Measurements from ENCODE around the gene SYS1. TPM values are rescaled to one million over a fixed set of nuclear protein-coding genes. Genes with fewer than 3 reads are reported as not detected.
"Not testable (repeated sequence)": the region's sequence is repeated elsewhere in the genome, so short reads cannot be mapped to it uniquely, and the experiment has no call there.

Gene SYS1
- polyA plus RNA-seq, 1 donor from 2014 or later = 24.4 TPM

DNA sequence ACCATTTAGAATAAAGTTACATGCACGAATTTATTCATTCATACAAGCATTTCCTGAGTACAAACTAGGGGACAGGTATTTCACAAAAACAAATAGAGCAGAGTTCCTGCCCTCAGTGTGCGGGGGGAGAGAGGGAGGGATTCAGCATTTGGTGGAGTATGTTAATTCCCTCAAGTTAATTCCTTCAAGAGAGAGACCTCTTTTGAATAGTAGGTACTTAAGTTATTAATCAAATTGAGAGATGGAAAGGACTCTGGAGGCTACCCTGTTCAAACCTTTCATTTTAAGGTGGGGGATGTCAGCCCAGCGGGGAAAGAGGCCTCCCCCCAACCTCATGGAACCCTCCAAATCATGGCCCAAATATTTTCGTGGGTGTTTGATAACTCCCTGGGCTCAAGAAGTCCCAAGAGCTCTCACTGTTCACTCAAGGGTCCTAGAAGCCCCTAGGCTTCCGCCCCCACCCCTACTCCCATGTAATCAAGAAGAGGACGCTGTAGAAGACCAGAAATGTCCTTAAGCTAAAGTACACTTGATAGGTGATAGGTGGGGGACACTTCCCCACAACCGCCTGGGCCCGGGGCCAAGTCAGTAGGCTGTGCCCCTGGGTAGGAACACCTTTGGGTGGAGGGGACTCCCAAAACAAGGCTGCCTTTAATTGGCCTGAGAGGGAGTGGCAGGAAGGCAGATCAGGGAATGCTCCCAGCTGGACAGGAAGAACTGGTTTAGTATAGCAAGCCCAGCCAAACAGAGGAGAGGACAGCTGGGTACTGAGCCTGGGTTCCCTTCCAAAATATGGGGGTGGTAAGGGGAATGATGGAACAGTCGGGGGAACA lies 17.6 kb upstream of the SYS1 start:
- Mint-ChIP-seq H3K36me3 (no peaks in the 10 kb centered on the region), H3K4me1 (peaks cover 0 to 5% (median 5%) of the 10 kb centered on the region in 3 donors), H3K27ac (no peak overlapping the region), H3K27me3 (peaks cover 18% of the 10 kb centered on the region), H3K9me3 (no peaks in the 10 kb centered on the region), H3K4me3 (peak overlapping the region in 1 of 4 donors; percentile 1)

DNA sequence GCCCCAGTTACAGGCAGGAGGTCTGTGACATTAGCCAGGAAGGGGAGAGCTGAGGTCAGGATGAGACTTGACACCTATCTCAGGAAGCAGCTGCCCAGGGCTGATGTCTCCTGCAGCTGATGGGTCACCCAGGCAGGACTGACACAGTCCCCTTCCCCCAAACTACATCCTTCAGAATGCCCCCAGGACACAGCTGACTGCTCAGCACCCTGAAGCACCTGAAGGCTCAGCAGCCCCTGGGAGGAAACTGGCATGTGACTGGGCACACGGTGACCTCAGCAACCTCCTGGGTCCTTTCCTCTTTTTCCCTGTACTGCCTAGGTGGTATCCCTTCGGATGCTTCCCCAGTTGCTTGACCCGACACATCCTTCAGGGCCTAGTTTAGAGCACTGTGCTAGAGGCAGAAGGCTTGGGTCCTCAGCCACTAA lies 16.7 kb upstream of the SYS1 start:
- Mint-ChIP-seq H3K9me3 (no peaks in the 10 kb centered on the region), H3K27ac (no peak overlapping the region), H3K36me3 (no peaks in the 10 kb centered on the region), H3K27me3 (peaks cover 16% of the 10 kb centered on the region), H3K4me3 (peak overlapping the region in 1 of 4 donors; percentile 71), H3K4me1 (peaks cover 0 to 5% (median 5%) of the 10 kb centered on the region in 3 donors)

DNA sequence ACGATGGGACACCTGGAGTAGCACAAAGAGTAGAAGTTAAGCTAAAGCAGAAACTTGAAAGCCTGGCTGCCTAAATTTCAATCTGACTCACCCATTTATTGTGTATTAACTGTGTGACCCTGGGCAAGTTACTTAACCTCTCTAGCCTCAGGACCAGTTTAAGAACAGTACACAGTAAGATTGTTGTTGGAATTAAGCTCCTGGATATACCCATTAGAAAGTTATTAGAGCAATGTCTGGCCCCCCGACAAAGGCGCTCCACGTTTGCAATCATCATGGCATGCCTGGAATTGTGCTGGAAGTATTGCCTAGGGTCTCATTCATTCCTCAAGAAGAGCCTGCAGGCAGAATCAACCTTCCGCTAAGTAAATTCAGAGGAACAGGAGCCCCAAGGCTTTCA lies 16.1 kb upstream of the SYS1 start:
- H3K27ac Mint-ChIP-seq = no peak overlapping the region
- no peaks in the 10 kb centered on the region for H3K9me3 Mint-ChIP-seq
- peaks cover 16% of the 10 kb centered on the region for H3K27me3 Mint-ChIP-seq
- peaks cover 0 to 5% (median 5%) of the 10 kb centered on the region in 3 donors for H3K4me1 Mint-ChIP-seq
- no peaks in the 10 kb centered on the region for H3K36me3 Mint-ChIP-seq
- no peak overlapping the region for H3K4me3 Mint-ChIP-seq

DNA sequence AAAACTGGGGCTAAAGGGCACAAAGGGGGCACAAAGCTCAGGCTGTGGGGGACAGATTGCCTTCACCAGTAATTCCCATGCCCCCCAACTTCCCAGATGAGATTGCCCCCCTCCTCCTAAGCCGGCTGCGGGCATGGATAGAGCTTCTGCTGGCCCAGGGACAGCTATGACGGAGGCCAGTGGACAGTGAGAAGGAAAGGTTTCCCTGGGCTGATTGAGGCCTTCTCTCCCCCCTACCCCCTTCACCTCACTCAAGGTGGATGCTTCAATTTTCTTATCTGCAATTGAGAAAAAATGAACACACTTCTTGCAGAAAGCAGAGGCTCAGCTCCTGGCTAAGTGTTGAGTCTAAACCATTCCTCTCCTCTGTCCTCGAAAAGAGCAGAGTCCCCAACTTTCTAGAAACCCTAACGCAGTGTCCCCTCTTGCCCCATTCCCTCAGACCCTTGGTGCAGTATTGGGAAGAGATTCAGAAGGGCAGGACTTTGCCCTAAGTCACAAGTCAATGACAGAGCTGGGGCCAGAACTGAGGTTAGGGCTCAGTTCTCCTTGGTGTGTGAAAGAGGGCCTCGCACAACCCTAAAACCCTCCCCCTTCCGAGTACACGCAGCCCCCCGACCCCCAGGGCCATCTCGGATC lies 15.5 kb upstream of the SYS1 start:
- Mint-ChIP-seq H3K4me3 (peak overlapping the region in 3 of 4 donors; percentile 59 to 82 (median 61)), H3K36me3 (no peaks in the 10 kb centered on the region), H3K27me3 (peaks cover 16% of the 10 kb centered on the region), H3K4me1 (peaks cover 0 to 5% (median 5%) of the 10 kb centered on the region in 3 donors), H3K27ac (no peak overlapping the region), H3K9me3 (no peaks in the 10 kb centered on the region)

DNA sequence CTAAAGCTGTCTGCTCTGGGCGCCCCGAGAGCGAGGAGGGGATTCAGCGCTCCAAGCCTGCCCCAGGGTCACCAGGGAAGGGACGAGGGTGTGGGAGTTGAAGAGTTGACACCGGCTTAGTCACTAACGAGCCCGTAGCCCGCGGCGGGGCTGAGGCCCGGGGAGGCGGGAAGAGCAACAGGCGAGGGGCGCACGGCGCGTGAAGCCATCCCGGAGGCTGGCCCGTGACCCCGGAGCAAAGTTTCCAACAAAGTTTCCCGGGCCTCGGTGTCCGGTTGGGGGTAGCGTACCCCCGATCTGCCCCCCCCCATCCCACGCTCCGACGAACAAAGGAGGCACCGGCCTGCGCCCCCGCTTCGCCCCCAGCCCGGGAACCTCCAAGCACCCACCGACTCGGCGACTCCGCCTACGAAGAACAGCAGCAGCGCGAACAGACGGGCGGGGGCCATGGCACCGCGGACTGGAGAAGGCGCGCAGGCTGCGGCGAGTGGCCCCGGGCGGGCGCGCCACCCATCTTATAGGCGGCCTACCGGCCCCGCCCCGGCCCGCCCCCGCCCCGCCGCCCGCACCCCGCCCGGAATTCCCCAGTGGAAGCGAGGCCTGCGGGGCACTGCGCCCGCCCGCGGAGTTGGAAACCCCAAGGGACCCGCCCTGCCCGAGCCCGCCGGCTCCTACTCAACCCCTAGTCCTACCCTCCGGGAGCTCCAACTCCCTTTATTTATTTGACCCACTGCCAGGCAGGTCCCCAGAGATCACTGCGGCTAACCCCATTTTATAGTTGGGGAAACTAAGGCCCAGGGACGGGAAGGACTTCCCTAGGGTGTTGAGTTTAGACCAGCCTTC lies 14.8 kb upstream of the SYS1 start, which contains the start of gene SDC4:
Gene SDC4 (minus strand): TSS at position 489 of the 843 bp plus-strand sequence. CDS start 40 bp downstream, at position 449.
- Mint-ChIP-seq H3K9me3 (no peaks in the 10 kb centered on the region), H3K27ac (no peak within 1 kb of the TSS), H3K27me3 (peaks cover 16% of the 10 kb centered on the region), H3K36me3 (no peaks in the 10 kb centered on the region), H3K4me3 (peak within 1 kb of the TSS in 3 of 4 donors; percentile 71 to 82 (median 75)), H3K4me1 (peaks cover 0 to 5% (median 5%) of the 10 kb centered on the region in 3 donors)

DNA sequence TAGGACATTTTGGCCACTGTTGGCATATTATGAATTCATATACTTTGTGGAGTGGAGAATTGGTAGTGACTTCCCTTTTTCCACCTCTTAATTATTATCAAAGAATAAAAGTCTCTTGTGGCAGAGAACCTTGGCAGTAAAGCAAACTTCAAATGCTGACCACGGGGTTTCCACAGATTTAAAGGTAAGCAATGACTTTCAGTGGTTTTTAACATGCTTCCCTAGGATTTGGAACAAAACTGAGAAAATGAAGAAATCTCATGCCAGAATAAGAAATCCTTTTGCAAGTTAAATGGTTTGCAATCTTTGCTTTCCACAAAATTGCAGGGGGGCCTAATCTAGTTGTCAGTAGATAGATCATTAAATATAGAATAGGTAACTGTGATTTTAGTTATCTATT lies 12.7 kb upstream of the SYS1 start:
- no peaks in the 10 kb centered on the region for H3K36me3 Mint-ChIP-seq
- peaks cover 0 to 5% (median under 1%) of the 10 kb centered on the region in 3 donors for H3K4me1 Mint-ChIP-seq
- H3K27me3 Mint-ChIP-seq = peaks cover 14% of the 10 kb centered on the region
- no peaks in the 10 kb centered on the region for H3K9me3 Mint-ChIP-seq
- H3K4me3 Mint-ChIP-seq = peak overlapping the region in 1 of 4 donors; percentile 17
- no peak overlapping the region for H3K27ac Mint-ChIP-seq

DNA sequence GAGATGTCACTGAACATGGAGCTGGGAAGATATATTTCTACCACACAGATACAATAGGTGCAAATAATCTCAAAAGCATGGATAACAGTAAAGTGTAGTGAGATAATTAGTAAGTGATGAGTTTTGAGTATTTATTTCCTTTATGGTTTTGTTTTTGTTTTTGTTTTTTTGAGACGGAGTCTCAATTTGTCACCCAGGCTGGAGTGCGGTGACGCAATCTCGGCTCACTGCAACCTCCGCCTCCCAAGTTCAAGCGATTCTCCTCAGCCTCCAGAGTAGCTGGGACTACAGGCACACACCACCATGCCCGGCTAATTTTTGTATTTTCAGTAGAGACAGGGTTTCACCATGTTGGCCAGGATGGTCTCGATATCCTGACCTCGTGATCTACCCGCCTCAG lies 12.2 kb upstream of the SYS1 start:
- H3K36me3 Mint-ChIP-seq, H3K27ac Mint-ChIP-seq: not testable (repeated sequence)

DNA sequence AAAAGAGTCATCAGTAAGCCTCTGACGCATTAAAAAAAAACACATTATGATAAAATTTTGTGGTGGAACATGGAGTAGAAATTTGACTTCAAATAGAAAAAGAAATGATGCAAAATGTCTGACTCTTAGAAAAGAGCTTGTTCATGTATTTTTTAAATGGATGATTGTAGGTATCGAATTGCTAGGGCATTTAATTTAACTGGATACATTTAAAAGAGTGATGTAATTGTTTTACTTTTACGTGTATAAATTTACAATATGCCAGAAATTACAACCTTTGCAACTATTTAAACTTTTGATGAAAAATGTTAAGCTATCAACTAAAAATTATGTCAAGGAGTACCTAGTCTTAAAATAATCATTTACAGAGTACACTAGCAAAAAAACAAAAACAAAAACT lies 10.2 kb upstream of the SYS1 start:
- Mint-ChIP-seq H3K4me3 (no peak overlapping the region), H3K27ac (no peak overlapping the region), H3K36me3 (no peaks in the 10 kb centered on the region), H3K4me1 (no peaks in the 10 kb centered on the region), H3K9me3 (no peaks in the 10 kb centered on the region), H3K27me3 (peaks cover 2% of the 10 kb centered on the region)

More for the DNA sequence above, 12.2 kb upstream of the SYS1 start:
- peaks cover 14% of the 10 kb centered on the region for H3K27me3 Mint-ChIP-seq
- not testable (repeated sequence) for H3K4me1 Mint-ChIP-seq, H3K9me3 Mint-ChIP-seq, H3K4me3 Mint-ChIP-seq

DNA sequence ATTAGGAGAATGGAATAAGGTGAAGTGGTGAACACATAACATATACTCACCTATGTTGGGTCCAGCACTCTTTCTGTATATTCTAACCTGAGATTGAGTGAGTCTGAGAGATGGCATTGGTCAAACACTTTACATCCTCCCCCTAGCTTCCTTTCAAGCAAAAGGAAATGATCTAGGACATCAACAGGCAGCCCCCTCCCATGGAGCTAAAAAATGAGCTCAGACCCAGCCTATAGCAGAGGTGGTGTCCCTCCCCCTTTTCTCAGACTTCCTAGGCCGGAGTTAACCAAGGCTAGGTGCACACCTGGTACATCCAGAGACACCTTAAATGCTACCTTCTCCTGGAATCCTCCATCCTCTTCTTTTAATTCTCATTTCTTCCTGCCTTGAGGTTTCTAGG lies 9.2 kb upstream of the SYS1 start:
- H3K4me3 Mint-ChIP-seq = no peak overlapping the region
- H3K36me3 Mint-ChIP-seq = no peaks in the 10 kb centered on the region
- H3K27ac Mint-ChIP-seq = peak overlapping the region in 1 of 3 donors; percentile 14
- no peaks in the 10 kb centered on the region for H3K4me1 Mint-ChIP-seq
- H3K9me3 Mint-ChIP-seq = no peaks in the 10 kb centered on the region
- no peaks in the 10 kb centered on the region for H3K27me3 Mint-ChIP-seq

DNA sequence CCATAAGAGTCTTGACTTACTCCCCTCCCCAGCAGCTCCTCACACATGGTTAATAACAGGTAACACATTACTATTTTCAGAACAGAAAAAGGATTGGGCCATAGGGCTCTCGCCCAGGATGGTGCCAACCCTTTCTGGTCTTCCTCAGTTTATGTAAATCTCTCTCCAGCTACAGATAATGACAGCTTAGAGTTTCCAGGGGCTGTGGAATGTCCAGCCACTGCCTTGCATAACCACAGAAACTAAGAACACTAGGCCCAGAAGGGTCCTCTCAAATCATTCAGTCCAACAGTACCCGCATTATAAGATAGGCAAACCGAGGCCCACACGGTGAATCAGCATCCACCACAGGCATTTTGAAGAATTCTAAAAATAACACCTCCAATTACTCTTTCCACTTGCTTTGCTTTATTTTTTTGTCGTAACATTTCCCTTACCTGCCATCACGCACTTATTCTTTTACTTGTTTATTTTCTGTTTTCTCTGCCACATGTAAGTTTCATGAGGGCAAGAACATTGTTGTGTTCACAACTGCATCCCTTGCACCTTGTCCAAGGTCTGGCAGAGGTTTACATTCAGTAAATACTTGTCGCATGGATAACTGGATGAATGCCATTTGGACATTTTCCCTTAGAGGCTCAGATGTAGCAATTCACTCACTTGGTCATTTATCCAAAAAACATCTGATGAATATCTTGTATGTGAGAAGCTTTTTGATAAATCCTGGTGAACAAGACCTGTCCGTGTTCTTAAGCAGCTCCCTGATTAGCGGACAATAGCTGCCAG lies 8.3 kb upstream of the SYS1 start:
- no peaks in the 10 kb centered on the region for H3K36me3 Mint-ChIP-seq

DNA sequence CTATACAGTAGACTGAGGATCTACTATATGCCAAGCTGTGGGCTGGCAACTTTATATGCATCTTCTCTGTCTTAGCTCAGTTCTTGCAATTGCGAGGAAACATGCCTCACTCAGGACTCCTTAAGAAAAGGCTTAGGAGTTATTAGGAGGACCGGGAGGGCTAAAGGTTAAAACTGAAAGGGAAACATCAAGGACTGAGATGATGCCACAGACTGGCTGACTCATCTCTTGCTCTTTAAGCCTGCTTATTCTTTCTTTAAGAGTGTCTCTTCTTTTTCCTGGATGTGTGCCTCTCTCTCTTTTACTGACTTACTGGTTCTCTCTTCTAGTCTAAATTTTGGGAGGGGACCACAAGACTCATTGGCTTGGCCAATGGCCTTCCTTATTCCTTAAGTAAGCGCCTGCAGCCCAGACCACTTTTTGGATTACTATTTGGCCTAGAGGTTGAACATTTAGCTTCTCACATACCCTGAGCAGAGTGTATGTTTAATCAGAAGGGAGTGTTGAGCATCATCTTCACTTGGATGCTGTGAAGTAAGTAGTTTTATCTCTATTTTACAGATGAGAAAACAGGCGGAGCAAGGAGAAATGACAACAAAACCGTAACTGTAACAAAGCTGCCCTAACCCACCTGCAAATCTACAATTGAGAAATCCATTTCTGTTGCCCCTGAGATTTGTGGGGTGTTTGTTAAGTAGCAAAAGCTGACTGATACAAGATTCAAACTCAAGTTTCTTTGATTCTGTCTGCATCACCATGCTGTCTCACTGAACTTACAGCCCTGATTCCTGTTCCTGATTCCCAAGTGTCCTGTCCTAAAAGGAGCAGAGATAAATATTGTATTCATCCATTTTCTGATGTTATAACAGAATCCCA lies 7.5 kb upstream of the SYS1 start:
- H3K36me3 Mint-ChIP-seq = no peaks in the 10 kb centered on the region
- H3K4me1 Mint-ChIP-seq = no peaks in the 10 kb centered on the region

More for the DNA sequence above, 8.3 kb upstream of the SYS1 start:
- Mint-ChIP-seq H3K4me3 (no peak overlapping the region), H3K9me3 (no peaks in the 10 kb centered on the region), H3K27ac (no peak overlapping the region), H3K4me1 (no peaks in the 10 kb centered on the region), H3K27me3 (no peaks in the 10 kb centered on the region)

DNA sequence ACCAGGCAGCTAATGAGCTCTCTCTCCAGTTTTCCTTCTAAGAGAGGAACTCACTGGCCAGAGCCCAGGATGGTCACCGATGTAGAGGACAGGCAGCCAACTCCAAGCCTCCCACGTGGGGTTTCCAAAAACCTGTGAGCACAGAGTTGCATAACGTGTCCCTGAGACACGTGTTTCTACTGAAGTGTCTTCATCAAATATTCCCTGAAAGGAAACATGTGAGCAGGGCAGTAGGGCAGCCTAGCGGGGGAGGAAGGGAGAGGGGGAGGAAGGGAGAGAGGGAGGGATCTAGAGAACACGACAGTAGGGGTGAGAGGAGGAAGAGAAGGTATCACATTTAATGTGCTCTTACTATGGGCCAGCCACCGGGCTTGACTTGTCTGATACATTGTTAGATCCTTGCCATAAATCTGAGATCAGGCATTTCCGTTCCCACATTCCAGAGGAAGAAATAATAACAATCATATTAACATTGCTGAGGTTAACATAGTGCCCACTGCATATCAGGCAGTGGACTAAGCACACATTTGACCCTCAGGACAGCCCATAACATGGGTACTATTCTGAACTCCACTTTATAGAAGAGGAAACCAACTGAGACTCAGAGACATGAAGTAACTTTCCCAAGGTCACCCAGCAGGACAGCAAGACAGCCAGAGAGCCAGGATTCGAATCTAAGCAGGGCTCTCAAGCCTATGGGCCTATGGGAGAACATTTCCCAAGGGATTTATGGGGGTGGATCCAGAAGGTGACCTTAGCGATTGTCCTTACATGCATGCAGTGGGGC lies 4.5 kb upstream of the SYS1 start:
- Mint-ChIP-seq H3K27me3 (peaks cover 4% of the 10 kb centered on the region), H3K4me1 (peaks cover 5 to 9% (median 6%) of the 10 kb centered on the region in 3 donors), H3K4me3 (no peak overlapping the region), H3K36me3 (no peaks in the 10 kb centered on the region), H3K9me3 (no peaks in the 10 kb centered on the region), H3K27ac (no peak overlapping the region)

More for the DNA sequence above, 7.5 kb upstream of the SYS1 start:
- no peaks in the 10 kb centered on the region for H3K9me3 Mint-ChIP-seq
- no peaks in the 10 kb centered on the region for H3K27me3 Mint-ChIP-seq
- H3K4me3 Mint-ChIP-seq = no peak overlapping the region
- no peak overlapping the region for H3K27ac Mint-ChIP-seq

DNA sequence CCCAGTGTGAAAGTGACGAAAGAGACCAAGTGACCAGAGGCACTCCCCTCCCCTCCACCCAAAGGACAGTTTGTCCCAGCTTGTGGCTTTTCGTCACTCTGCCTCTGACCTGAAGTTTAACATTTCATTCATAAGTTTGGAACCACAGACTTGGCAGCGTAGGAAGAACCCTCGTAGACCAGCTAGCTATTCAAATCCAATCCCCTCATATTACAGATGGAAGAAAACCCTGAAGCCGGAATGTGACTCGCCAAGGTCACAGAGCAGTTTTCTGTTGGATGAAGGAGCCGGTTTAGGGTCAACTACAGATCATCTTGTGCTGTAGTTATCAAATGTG lies 3.9 kb upstream of the SYS1 start:
- Mint-ChIP-seq H3K27ac (no peak overlapping the region), H3K4me3 (no peak overlapping the region), H3K36me3 (no peaks in the 10 kb centered on the region)

More for the DNA sequence above, 3.9 kb upstream of the SYS1 start:
- Mint-ChIP-seq H3K4me1 (peaks cover 8 to 14% (median 11%) of the 10 kb centered on the region in 3 donors), H3K27me3 (peaks cover 4% of the 10 kb centered on the region), H3K9me3 (no peaks in the 10 kb centered on the region)
